Myocyte (in vitro differentiated cells): ENCODE measurements around the gene CTDSPL. TPM values are rescaled to one million over a fixed set of nuclear protein-coding genes. Genes with fewer than 3 reads are reported as not detected.
"Not testable (repeated sequence)": the region's sequence is repeated elsewhere in the genome, so short reads cannot be mapped to it uniquely, and the experiment has no call there.

Source experiments
- DNase-seq: peaks from one replicate; pipeline ENCODE4 v3.0.0-alpha.2; 2012; ENCODE audit warnings: low read depth
- polyA plus RNA-seq: library from polyadenylated mRNA; unstranded; fragments of >200 nt; gene quantifications from one replicate; pipeline ENCODE4 v1.2.1, GENCODE V29; 2012; ENCODE audit warnings: missing spikeins
- total RNA-seq: library from RNA; depleted of rRNA; stranded (reverse); fragments of >200 nt; gene quantifications from 2 replicates; pipeline ENCODE4 v1.2.3, GENCODE V29; 2014

The CTDSPL gene, protein sequence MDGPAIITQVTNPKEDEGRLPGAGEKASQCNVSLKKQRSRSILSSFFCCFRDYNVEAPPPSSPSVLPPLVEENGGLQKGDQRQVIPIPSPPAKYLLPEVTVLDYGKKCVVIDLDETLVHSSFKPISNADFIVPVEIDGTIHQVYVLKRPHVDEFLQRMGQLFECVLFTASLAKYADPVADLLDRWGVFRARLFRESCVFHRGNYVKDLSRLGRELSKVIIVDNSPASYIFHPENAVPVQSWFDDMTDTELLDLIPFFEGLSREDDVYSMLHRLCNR
- total RNA-seq, result 48.9 and 108 TPM in 2 replicates
- 57.9 TPM for polyA plus RNA-seq

DNA sequence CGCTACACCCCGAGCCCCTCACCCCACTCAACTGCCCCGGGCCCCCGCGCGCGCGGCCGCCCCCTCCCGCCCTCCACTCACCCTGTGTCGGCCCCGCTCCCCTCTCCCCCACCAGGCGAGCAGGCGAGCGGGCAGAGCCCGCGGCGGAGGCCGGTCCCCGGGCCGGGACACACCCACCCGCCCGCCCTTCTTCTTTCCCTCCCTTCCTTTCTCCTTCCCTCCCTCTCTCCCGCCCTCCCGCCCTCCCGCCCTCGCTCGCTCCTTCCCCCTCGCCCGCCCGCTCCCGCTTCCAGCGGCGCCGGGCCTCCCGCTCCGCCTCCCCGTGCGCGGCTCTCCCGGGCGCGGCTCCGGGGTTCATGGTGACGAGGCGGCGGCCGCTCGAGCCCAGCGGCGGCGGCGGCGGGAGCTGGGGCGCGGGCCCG, at the start of gene CTDSPL:
CTDSPL (plus strand) TSS at position 261 of the 422 bp plus-strand sequence. CDS start 320 bp downstream, outside the sequence.
- peak; percentile 57 for DNase-seq

DNA sequence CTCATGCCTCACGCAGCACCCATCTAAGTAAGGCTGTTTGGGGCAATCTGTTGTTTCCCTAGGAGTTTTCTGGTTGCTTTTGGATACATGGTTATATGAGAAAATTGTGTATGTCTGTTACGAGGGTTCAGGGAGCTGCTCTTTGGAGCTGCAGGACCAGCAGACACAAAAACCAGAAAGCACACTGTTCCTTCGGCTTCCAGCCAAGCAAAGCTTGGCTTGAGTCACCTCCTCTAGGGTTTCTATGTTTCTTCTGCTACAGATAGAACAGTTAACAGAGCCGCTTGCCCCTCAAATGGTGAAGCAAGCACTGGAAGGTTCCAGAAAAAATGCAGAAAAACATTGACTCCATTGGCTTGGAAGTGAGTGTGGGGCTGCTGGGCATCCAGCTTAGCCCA, 49.2 kb upstream of the CTDSPL start:
- no peak for DNase-seq

DNA sequence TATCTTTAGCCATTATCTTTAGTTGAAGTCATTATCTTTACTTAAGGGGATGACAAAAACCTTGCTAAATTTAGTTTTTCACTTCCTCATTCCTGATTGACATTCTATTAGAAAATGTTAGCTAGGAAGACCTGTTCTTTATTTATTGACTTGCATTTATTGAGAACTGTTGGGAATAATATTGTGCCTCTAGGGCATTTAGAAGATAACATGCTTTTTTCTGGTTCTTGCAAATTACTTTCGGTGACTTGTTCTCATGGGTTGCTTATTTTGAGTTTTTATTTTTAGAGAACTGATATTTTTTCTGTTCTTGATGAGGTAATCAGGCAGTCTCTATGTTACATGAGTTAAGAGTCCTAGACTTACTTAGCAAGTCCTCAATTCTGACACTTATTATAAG, 48.3 kb upstream of the CTDSPL start:
- DNase-seq, result no peak

DNA sequence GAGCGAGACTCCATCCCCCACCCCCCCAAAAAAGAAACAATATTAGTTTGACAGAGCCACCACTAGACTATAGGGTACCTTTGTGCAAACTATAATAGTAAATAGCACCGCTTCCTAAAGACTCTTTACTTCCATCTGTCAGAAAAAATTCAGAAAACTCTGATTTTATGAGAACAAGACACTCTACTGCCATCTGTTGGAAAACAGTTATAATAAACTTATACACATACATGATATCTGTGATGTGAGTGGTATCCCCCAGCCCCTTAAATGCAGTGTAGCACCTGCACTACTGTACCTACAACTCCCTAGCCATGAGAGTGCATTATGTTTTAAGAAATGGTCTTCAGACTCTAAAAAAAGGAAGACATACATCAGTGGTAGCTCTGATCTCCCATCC, 47.1 kb upstream of the CTDSPL start:
- DNase-seq, result no peak

DNA sequence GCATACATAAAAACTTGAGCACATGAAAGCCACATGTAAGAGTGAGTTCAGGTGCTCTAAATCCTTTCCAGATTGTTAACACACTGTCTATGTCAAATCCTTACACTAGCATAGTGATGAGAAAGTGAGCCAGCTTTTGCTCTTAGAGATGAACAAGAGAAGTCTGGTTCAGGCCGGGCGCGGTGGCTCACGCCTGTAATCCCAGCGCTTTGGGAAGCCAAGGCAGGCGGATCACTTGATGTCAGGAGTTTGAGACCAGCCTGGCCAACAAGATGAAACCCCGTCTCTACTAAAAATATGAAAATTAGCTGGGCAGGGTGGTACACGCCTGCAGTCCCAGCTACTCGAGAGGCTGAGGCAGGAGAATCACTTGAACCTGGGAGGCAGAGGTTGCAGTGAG, 46.5 kb upstream of the CTDSPL start:
- not testable (repeated sequence) for DNase-seq

DNA sequence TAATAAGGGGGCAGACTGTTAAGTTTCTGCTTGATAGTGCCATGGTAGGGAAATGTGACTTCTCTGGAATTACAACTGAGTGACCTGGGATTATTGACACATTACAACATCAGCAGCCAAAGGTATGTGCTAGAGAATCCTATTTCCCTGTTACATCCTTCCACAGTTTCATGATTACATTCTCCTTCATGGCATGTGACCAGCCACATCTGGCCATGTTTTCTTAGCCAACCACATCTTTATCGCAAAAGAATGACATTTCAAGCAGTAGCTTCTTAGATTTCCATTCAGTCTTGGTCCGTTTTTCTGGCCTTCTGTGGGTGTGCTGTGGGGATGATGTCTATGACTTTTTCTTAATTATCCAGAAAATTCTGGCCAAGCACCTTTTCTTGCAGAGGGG, 45.4 kb upstream of the CTDSPL start:
- no peak for DNase-seq

DNA sequence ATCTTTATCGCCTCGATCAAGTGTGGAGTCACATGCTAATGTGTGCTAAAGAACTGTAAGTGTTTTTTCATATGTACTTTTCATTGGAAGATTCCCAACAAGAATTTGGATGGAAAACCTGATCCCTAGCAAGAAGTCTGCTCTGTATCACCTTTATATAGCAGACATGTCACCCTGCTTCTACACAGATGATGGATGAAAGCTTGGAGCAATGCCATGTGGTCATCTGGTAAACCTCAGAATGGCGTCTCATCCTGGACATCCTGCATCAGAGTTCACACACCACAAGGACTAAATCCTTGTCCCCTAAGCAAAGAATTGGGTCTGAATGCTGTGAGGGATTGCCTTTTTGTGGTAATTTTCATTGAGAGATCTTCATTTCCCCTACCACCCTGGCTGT, 42.1 kb upstream of the CTDSPL start:
- peak; percentile 86 for DNase-seq

DNA sequence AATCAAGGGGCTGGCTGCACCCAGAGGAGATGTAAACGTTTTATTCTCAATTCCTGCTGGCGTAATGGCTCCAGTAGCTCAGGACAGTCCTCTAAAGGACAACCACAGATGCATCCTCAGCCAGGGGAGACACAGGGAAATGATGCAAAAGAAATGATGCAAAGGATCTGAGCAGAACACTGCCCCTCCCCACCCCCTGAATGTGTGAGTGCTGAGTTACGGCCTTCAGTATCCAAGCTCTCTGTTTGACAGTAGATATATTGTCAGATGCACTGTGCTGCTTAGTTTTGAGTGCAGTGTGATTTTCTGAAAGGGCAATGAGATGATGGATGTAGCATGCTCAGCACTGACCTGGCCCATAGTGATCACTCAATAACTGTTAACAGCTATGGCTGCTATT, 41.4 kb upstream of the CTDSPL start:
- no peak for DNase-seq

DNA sequence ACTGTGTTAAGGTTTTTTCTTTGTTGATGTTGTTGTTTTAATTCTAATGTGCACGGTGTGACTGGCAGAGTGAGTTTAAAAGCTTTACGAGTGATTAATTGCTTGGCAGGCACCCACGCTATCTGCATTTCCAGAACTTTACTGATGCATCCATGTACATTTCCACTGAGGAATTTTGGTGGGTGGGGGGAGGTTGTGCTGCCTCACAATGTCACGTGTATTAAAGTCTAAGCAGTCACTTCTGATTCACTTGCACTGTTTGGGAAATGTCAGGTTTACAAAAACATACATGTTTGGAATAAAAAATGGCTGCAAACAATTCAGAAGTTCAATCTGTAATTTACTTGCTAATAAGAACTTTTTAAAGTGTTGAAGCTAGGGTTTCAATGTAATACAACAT, 38.5 kb upstream of the CTDSPL start:
- no peak for DNase-seq

DNA sequence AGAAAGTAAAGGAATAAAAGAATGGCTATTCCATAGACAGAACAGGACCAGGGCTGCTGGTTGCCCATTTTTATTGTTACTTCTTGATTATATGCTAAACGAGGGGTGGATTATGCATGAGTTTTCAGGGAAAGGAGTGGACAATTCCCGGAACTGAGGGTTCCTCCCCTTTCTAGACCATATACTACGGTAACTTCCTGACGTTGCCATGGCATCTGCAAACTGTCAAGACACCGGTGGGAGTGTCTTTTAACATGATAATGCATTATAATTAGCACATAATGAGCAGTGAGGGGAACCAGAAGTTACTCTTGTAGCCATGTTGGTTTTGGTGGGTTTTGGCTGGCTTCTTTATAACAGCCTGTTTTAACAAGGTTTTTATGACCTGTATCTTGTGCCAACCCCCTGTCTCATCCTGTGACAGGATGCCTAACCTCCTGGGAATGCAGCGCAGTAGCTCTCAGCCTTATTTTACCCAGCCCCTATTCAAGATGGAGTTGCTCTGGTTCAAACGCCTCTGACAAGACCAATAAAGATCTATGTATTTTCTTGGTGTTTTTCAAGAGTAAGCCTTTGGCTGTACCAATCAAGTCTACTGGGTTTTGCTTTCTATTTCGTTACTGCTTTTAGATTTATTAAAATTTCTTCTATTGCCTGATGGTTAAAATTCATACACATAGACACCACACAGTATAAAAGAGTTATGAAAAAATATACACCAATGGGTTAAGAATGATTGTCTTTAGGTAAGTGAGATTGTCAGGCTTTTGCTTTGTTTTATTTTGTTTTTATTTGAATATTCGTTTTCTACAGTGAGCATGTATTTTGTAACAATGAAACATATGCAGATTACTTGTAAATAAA, 37.4 kb upstream of the CTDSPL start:
- DNase-seq, result no peak

DNA sequence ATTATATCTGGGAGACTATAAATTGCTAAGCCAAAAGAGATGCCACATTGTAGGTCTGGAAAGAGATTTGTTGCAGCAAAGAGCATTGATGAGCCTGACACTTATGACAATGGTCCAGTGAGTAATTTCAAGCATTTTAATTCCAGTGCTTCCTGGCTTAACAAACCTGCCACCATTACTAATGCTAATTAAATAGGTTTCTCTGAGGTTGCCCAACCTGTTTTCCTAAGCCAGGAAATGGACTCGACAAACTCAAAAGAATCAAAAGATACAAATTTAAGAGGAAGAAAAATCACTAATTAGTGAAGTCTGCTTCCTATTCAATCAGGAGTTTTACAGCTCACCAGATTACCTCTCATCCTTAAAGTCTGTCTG, 36.7 kb upstream of the CTDSPL start:
- DNase-seq, result no peak

DNA sequence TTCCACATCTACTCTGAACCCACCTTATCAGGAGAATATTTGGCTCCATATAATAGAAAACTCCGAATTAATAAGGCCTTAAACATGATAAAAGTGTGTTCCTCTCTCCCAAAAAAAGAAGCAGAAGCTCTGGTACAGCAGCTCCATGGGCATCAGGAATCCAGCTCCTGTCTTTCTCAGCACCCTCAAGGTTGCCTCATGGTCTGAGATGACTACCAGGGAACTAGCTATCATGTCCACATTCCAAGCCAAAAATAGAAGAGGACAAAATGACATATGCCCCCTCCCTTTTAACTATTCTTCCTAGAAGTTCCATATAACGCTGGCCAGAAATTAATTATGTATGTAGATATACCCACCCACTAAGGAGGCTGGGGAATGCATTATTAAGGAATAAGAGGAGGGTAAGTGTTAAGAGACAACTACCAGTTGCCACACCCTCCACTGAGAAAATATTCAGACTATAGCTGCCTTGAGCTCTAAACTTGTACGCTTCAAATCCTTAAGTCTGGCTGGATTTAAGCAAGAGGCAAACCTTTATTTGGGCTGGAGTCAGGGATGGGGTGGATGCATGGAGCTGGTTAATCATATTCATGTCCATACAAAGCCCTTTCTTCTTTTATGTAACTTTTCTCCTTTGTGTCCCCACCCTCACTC, 35.8 kb upstream of the CTDSPL start:
- no peak for DNase-seq

DNA sequence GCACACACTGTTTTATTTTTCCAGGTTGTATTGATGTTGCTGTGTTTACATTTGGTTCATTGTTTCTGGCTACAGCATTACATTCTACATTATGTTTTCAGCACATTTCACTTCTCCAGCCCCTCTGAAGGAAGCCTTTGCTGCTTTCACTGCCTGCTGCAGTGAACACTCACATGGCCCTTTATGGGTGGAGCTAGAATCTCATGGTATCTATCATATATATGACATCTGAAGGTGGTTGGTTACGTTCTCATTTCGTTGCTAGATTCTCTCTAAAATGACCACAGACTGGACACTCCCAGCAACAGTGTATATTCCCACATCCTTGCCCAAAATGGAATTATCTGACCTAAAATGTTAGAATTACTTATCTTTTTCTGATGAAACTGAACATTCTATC, 35.2 kb upstream of the CTDSPL start:
- DNase-seq, result no peak

DNA sequence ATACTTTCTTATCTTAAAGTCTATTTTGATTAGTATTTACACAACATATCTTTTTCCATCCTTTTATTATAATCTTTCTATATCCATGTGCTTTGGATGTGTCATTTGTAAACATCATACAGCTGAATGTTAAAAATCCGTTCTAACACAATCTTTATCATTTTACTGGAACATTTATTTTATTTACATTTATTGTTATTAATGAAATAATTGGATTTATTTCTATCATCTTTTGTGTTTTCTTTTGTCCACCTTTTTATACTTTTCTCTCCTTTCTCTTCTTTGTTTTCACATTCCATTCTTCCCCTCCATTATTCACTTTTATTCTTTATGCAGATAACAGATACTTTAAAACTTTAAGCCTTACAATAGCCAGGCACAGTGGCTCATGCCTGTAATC, 34.7 kb upstream of the CTDSPL start:
- no peak for DNase-seq

DNA sequence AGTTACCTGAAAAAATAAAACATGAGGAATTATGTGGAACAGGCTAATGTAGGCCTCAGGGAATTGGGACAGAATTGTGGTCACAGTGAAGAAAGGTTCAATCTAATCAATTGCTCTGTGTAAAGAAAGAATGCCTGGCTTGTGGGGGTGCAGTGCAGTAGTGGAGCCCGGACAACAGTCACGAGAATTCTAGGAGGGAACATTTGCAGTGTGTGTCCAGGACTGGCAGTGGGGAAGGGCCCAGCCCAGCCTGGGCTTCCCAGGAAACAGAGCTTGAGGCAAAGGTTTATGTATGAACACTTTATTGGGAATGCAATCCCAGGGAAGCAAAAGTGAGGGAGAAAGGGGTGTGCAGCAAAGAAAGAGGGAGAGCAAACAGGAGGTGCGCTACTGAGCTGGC, 29.2 kb upstream of the CTDSPL start:
- DNase-seq, result no peak

DNA sequence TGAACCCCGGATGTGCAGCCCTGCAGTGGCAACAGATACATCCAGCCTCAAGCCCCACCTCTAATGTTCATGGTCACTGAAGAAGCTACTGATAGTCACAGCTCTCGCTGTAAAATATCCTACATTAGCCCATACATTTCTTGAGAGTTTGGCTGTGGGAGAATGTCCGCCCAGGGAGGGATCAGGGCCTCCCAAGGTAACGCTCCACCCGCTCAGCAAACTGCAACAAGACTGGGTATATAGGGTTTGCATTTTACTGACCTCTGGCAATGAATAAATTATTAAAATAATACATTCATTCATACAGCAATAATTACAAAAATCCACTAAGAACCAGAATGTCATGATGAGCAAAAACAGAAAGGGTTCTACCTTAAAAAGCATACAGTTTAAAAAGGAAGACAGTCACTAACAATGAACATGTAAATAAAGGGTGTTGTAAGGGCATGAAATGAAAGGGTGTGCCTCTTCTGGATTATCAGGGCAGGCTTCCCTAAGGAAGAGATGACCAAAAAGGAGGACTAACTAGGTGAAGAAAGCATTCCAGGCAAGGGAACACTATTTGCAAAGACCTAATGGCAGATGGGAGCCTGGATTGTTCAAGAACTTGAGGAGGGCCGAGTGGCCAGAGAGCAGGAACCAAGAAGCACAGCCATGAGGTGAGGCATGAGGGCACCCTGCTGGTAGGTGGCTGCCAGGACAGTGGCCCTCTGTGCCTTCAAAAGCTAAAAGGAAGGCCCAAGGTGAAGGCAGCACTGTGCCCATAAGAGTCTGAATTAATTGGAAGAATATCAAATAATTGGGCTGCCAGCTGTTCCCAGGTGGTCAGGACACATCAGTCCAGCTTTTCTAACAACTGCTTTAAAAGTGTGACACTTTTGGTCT, 28.1 kb upstream of the CTDSPL start:
- DNase-seq, result no peak

DNA sequence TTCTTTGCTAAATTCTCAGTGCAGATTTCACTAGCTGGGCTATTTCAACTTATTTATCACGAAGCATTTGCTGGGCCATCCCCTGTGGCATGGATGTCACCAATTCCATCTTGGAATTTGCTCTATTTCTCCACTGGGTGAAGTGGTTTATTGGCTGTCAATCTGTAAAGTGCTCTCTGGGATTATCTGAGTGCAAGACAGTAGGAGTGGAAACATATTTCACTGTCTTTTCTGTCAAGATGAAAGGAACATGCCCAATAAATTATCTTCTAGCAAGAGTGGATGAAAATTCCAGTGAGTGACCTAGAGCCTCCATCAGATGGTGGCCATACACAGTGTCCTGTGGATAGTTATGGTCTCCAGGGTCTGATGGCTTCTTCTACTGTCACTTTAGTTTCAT, 25.1 kb upstream of the CTDSPL start:
- no peak for DNase-seq

DNA sequence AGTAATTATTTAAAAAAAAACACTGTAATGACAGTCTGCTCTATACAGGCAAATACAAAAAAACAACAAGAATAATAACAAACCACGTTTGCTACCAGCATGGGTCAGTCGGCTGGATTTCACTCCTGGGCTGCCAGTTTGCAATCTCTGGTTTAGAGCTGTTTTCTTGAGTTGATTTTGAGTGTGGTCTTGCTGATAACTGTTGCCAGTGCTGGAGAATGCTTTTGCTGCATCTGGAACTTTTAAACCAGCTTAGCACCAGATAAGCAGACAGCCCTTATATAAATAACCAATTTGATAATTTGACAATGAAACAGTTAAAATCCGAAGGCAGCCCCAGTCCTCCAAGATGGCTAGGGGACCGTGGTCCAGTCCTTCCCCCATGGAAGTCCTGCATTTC, 14.0 kb upstream of the CTDSPL start:
- DNase-seq, result no peak

DNA sequence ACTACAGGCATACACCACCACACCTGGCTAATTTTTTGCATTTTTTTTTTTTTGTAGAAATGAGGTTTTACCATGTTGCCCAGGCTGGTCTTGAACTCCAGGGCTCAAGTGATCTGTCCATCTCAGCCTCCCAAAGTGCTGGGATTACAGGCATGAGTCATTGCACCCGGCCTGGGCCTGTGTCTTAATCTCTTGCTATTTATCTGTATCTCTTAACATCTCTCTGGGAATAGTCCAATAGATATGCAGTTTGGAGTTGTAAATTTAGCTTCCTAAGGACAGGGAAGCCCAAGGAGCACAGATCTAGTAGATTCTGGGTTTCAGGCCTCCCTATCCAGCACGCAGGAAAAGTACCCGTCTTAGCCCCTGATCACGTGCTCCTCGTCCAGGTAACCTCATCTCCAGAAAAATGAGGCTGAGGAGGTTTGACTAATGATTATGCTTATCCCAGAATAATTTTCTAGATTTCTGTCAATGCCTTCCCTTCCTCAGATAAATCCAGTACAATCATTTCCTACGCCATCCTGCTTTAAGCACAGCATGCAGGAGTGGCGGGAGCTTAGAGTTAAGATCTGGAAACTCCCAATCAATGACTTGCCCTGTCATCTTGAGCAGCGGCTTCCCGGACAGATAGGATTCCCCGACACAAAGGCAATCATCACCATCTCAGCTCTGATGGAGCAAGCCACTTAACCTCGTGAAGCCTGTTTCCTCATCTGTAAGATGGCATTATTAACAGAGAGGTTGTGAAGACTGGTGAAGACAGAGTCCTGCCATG, 12.3 kb upstream of the CTDSPL start:
- DNase-seq, result no peak

DNA sequence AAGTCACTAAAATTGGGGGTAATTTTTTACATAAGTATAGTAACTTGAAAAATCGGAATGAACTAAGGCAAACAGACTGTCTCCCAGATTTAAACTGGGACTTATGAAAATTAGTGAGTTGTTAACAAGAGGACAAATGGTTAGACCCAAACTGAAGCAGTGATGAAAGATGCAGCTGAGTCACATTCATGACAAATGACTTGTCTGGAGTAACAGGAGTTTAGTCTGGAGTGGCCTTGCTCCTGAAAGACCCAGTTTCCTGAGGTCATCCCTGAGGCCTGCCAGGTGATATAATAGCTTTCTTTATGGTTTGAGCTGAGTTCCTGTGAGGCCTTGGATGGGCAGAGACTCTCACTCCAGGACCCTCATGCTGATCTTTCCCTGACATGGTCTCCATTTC, 9.6 kb upstream of the CTDSPL start:
- DNase-seq, result peak; percentile 26
